Right ventricle myocardium superior (tissue), 1 donor: Measurements from ENCODE around the gene IPO13. TPM values are rescaled to one million over a fixed set of nuclear protein-coding genes. Genes with fewer than 3 reads are reported as not detected.

ENCODE experiments used
- ATAC-seq: fragments of 200-7000 bp; cut with Tn5 transposase; one replicate; pipeline ENCODE4 v1.9.1; 2020; ENCODE audit warnings: mild to moderate bottlenecking; ENCODE audit not compliant: poor library complexity
- DNase-seq: peaks from one replicate; pipeline ENCODE4 v3.0.0-alpha.2; 2020
- intact Hi-C: fragments of 100-400 bp; cut with DNase I; formaldehyde crosslinking; loops from one replicate; pipeline ENCODE4 v1.11.2; 2022
- total RNA-seq: library from RNA; stranded (reverse); fragmentation: NEBNext Ultra II Directional; extraction: Animal tissue kit (Norgen Biotek cat#: 25700); gene quantifications from one replicate; pipeline ENCODE4 v1.2.1, GENCODE V29; 2021
- donor health status: DM: no; HTN: yes; CAD: no; lungs with severe emphysema.

The IPO13 gene
- total RNA-seq, 1 donor from 2014 or later = 58.8 TPM

DNA sequence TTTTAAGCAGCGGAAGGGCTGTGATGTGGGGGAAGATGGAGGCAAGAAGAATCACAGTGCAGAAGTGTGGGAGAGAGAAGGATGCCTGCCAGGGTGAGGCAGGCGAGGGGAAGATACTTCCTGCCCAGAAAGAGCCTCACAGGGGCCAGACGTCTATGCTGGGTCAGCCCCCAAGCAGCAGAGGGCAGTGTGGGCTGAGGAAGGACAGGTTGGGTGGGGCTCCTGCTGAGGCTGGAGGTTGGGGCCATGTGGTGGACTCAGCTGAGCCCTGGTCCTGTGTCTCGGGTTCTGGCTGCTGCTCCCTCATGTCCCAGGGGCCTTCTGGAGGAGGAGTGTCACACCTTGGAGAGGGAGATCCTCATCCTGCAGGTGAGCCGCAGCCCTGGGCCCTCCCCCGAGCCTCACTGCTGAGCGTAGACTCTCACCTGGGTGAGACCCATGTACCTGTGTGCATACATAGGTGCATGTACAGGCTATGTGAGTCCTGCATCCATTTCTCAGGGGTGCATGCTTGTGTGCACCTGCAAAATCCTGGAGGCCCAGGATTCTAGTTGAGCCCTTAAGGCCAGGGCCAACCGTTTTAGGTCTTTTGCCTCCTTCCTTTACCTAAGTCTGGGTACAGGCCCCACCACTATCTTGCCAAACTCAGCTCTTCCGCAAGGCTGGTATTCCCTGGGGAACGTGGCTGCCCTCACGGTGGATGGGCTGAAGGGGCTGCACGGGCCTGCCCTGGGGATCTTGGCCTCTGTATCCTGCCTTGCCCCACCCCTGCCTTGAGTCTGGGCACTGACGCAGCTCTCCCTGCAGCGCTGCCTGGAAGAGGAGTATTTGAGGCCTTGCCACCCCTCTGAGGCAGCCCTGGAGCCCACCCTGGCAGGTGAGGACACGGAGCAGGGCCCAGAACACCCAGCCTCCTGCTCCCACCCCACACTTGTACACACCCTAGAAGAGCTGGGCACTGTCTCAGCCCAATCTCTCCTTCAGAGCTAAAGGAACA, 48.3 kb downstream of the IPO13 start:
- intact Hi-C loops = no loop called here
- no peak for ATAC-seq
- DNase-seq = no peak

DNA sequence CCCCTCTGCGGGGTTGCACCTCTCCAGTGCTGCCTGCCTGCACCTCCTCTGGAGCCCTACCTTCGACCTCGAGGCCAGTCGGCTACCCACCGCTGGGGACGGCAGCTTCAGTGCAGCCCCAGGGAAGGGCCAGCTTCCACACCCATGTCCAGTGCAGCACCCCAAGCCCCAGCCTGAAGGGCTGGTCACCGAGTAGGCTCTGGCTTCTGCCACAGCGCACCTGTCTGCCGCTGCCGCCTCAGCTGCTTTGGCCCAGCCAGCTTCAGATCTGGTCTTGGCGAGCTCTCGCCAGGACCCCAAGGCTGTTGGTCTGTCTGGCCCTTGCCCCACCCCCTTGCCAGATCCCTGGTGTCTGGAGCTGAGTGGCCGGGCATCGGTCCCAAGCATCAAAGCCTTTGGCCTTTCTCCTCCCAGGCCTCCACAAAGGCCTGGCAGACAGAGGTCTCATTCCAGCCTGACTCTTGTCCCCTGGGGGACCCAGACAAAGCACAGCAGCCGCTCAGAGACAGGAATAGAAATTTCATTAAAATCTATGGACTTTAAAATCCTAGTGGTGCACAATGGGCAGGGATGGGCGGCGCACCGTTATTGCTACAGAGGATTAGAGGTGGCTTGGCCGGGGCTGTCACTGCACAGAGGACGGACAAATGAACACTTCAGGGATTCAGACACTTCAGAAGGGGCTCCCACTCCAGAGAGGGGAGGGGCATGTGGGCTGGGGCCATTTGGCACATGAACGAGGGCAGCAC, 49.4 kb downstream of the IPO13 start:
- no peak for ATAC-seq
- intact Hi-C loops = no loop called here
- DNase-seq = no peak

DNA sequence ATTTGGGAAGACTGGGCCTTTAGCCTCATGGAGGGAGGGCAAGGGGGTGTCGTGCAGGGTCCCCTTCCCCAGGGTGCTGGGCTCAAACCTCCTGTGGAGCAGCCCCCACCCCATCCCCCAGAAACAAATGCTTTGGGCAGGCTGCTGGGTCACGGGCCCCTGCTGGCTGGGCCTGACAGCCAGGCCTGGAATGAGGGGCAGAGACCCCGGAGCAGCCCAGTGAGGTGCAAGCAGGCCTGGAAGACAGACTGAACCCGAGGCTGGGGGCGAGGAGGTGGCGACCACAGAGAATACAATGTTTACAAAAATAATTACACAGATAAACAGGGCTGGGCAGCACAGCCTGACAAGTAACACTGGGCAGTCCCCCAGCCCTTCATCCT, 50.0 kb downstream of the IPO13 start:
- no peak for DNase-seq

DNA sequence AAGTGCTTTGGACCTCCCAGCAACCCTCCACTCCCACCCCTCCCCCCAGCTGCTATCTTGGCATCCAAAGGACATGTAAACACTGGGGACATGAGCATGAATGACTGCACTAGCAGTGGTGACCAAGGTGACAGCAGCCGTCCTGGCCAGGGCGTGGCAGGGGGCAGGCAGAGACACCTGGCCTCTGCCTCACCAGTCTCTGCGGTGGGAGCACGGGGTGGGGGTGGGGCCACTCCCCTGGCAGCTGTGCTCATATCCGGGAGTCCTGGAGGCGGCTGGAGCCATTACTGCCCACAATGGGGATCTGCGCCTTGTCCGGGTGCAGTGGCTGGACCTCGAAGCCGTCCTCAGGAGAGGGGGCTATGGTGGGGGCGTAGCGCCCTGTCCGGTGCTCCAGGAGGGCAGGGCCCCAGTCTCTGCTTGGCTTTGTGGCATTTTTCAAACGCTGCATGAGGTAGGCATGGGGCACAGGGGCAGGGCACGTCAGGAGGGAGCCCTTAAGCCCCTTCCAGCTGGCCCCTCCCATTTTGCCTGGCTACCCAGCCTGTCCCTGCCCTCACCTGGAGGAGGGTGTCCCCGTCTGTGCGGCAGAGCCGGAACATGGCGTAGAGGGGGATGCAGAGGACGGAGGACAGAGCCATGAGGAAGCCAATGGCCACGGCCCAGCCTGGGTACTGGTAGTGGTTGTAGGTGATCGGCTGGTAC, 50.7 kb downstream of the IPO13 start:
- intact Hi-C loops = no loop called here
- DNase-seq (no peak), ATAC-seq (no peak)

More for the DNA sequence above, 50.0 kb downstream of the IPO13 start:
- no peak for ATAC-seq
- intact Hi-C loops = no loop called here

DNA sequence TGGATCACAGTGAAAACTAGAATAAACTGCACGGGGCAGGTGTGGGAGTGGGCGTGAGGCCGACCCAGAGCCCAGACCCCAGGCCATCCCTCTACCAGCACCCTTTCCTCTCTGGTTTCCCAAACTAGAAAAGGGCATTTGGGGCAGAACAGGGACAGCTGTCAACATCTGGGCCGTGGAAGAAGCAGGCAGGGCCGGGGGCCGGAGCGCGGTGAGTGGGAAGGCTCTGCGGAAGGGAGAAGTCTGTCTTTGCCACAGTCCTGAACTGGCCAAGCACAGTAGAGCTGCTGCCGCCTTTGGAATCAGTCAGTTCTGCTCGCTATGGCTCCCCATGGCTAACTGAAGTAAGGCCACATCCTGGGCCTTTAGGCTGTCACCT, 51.2 kb downstream of the IPO13 start:
- intact Hi-C loops = no loop called here
- ATAC-seq = no peak

DNA sequence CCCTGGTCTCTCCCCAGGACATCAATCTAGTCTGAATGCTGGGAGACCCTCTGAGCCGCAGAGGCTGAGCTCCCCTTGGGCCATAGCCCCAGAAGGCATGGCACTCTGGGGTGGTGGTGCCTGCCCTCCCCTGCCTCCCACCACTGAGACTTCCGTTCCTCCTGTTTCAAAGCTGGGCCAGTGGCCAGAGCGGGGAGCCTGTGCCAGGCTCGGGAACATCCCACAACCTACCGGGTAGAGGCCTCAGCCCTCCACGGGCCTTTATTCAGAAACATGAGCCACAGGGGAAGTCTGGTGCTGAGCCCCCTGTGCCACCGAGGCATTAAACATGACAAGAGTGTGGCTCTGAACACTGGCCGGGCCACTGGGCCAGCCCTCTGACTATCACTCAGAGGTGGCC, 52.7 kb downstream of the IPO13 start:
- ATAC-seq (no peak), DNase-seq (no peak)
- intact Hi-C loops = no loop called here

More for the DNA sequence above, 51.2 kb downstream of the IPO13 start:
- DNase-seq = no peak

DNA sequence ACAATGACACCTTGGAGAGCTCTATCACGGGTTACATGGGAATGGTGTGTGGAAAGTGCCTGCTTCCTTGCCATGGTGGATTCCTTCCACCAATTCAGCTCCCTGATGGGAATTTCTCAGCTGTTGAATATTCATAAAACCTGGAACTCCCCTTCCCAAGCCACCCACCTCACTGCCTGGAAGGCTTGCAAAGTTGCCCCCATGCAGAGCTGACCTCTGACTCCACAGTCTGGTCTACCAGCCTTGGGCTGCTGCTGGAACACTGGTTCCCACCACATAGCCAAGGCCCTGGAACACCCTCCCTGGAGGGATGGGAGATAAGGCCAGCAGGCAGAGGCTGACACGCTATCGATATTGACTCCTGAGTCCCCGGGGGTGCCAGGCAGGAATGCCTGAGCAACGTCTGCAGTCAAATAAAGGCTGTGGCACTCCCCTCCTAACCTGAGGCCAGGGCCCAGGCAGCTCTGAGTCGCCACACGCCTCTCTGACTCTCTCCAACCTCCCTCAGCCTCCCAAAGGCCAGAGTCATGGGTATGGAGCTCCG, 53.4 kb downstream of the IPO13 start:
- DNase-seq = no peak
- ATAC-seq = no peak
- intact Hi-C loops = no loop called here

DNA sequence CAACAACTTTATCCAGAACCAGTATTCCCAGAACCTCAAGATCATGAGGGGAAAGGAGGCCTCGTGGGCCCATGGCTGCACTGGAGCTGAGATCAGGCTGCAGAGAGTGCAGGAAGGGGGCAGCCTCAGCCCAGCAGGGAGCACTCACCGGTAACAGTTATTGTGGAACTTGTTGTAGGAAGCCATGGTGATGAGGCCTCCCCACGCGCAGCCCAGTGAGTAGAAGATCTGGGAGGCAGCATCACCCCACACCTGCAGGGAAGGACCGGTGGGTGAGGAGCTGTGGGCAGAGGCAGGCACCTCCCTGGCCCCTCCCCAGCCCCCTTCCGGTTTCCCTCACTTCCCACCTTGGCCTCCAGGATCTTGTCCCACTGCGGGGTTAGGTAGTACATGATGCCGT, 55.4 kb downstream of the IPO13 start:
- ATAC-seq = no peak
- intact Hi-C loops = no loop called here
- DNase-seq = no peak

DNA sequence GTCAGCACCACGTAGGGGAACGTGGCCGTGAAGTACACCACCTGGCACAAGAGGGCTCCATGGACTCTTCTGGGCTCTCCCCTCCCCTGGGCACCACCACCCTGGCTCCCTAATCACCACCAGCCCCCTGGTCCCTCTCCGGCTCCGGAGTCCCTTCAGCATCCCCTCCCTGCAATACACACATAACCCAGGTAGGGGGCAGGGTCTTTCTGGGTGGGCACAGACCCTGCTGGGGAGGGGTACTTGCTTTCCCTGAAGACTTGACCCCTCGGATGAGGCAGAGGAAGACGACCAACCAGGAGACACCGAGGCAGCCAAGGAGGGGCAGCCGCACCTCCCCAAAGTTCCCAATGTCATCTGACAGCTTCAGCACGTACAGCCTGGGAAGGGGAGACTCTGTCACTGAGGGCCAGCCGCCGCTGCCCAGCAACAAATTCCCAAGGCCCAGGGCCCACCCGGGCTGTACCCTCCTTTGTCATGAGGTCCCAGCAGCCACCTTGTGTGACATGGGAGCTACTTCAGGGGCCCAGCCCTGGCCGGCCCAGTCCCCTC, 55.9 kb downstream of the IPO13 start:
- DNase-seq (no peak), ATAC-seq (no peak)
- intact Hi-C loops = no loop called here

DNA sequence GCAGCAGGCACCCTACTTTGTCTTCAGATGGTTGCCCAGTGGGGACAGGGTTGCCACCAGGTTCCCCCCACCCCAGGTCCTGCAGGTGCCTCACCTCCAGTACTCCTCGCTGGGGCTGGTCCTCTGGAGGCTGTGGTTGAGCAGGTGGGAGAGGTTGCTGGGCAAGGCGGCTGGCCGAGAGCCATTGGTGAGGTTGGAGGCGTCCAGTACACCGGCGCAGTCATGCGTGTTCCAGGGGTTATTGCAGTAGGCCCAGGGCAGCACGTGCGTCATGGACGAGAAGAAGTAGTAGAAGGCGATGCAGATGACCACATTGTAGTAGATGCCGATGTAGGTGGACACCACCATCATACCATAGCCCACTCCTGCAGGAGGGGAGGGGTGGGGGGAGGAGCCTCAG, 61.5 kb downstream of the IPO13 start:
- DNase-seq = no peak
- no peak for ATAC-seq
- intact Hi-C loops = loop anchor here (5.0 kb wide), 1 partner anchor 39 kb away; no protein-coding TSS in a partner anchor

DNA sequence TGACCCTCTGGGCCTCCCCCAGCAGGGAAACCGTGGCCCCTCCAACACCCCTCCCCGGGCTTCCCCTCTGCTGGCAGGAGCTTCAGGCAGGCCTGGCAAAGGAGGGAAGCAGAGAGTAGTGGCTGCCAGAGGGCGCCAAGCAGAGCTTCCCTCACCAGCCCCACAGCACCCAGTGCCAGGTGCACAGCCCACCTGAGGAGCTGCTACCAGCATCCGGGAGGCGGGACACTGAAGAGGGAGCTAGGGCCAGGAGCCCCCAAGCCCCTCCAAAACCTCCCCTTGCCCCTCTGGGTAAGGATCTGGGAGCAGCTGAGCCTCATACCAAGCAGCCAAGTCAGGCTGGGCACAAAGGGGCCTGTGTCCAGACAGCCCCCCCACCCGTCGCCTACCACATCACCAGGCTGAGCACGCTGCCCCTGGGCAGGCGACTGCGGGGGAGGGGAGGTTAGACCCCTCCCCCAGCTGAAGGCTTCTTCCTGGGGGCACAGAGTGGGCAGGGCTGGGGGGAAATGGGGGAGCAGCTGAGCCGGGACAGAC, 64.3 kb downstream of the IPO13 start:
- ATAC-seq = no peak
- intact Hi-C loops = no loop called here
- DNase-seq = no peak

DNA sequence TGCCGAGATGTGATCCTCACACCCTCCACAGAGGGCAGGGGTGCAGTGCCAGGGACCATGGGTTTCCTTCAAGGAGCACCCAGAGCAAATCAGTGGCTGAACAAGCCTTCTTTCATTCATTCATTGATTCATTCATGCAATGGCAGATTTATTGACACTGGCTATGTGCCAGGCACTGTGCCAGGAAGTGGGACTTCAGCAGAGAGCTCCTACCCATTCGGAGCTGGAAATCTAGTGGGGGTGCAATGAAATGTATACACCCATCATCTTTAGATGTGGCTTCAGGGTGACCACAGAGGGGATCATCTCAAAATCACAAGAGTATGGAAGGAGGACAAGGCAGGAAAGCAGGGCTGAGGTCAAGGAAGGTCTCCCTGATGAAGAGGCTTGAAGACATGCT, 65.7 kb downstream of the IPO13 start:
- DNase-seq (no peak), ATAC-seq (no peak)
- intact Hi-C loops = no loop called here

DNA sequence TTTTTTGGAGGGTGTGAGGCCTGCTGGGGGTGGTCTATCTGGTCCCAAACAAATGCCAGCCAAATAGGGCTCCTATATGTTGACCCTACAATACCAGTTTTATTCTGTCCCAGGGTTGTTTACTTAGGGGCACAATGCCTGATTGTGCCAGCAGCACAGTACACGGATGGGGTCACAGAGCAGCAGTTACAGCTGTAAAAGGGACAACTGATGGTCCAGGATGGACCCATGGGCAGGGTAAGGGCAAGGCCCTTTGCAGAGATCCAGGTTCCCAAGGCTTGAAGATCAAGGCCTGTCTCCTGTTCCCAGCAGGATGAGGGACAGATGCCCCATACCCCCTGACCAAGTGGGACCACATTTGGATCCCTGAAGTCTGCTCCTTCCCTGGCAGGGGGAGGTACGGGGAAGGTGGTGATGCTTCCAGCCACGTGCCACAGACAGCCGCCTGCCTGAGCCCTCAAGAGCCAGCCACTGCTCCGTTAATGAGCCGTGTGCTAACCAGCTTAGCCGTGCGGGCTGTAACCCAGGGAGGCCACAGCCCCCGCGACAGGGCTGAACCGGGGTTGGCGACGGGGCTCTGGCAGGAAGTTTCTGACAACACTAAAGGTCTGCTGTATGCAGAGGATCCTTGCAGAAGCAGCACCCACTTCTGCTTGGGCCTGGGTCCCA, 66.3 kb downstream of the IPO13 start:
- ATAC-seq (no peak), DNase-seq (no peak)
- intact Hi-C loops = no loop called here

DNA sequence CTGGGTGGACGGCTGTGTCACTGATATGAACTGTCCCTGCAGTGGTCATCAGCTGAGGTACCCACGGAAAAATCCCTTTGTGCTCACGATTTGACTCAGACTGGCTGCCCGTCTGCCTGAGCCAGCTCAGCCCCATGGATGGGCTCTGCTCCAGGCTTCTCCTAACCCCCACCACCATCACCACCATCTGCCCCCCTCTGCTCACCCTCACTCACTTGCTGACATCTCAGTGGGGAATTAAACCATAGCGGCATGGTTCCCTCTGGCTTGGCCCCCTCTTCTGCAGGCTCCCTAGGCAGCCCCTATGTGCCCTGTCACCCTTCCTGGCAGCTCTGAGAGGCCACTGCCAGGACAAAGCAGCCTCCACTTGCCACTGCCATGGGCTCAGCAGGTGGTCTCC, 67.2 kb downstream of the IPO13 start:
- no peak for DNase-seq
- intact Hi-C loops = no loop called here
- ATAC-seq = no peak

DNA sequence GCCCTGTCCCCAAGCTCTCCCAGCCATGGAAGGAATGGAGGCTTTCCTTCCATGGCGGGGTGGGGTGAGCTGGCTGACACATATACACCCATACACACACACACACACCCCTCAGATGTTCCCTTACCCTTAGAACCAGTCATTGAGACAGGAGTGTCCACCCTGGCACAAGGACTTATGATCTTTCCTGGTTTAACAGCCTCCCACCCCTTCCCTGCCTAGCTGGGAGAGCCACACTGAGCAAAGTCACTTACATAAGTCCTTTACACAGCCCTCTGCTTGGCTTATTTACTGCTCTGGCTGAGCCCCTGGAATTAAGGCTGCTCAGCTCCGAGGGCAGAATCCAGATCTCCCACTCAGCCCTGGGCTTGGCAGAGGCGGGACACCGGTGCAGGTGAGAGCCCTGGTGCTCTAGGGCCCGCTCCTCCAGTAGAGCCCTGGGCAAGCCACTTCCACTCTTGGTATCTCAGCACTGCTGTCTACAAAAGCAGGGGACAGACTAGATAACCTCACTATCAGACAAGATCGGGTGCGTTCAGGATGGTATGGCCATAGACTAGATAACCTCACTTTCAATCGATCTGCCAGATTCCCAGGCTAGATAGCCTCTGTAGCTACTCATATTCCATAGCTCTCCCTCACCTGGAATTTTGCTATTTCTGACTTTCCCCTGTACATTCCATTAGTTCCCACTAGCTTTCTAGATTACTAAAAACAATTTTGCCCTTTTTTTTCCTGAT, 67.8 kb downstream of the IPO13 start:
- ATAC-seq (peak; percentile 23), DNase-seq (no peak)
- intact Hi-C loops = no loop called here

DNA sequence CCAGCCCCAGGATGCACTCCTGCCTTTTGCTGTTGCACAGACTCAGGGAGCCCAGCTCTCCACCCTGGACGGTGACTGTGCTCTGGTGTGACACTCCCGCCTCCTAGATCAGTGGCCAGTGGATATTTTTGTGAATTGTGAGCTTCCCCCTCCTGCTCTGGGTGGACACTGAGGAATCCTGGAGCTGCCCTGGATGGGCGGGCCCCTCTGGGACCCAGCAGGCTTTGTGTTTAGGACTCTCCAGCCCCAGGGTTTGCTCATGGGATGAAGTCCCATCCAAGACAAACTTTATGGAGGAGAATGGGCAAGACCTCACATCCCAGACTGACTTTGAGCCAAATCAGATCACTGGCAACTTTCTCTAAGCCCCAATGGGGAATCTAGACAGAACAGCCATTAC, 68.5 kb downstream of the IPO13 start:
- DNase-seq (no peak), ATAC-seq (peak; percentile 41)
- intact Hi-C loops = no loop called here
